ENCODE results near the gene KIF22. TPM values are rescaled to one million over a fixed set of nuclear protein-coding genes. Genes with fewer than 3 reads are reported as not detected.

KIF22 gene
- total and polyA plus RNA-seq, 9 of the 15 experiments (the other 6 are each of a cell fraction or from before 2014, with no cell fraction given) = 8.7 to 232 (median 131) TPM

DNA sequence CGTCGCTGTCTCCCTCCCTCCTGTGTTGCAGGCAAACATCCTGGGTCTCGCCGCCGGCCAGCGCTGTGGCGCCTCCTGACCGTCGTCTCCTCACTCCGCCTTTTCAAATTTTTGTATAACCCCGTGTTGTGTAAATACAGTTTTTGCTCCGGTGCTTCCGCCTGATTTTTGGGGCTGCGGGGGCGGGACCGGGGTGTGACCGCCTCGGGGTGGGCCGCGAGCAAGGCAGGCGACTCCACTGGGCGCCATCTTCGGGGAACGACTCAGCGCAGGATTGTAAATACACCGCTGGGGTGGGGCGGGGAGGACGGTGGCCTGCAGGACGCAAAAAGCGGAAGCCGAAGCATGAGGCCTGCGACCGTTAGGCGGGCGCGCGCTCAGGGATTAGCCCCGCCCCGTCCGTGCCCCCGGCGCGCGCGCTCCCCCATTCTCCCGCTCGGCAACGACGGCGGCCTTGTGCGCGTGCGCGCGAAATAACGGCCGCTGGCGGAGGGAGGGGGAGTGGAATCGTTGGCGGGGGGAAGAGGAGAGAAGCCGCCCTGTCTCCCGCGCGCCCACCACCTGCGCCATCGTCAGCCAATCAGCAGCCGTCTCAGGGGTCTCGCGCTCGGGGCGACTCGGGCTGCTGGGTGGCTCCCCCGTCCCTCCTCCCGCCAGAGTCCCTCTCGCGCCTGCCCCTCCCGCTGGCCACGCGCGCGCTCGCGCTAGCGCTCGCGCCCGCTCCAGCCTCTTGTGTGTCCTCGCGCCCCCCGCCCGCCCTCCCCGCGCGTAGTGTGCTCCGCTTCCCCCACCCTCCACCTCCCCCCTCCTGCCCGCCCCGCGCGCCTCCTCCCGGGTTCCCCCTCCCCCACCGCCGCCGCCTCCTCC, 14.9 kb downstream of the KIF22 start (continued):
- TF ChIP-seq, protein P1, sequence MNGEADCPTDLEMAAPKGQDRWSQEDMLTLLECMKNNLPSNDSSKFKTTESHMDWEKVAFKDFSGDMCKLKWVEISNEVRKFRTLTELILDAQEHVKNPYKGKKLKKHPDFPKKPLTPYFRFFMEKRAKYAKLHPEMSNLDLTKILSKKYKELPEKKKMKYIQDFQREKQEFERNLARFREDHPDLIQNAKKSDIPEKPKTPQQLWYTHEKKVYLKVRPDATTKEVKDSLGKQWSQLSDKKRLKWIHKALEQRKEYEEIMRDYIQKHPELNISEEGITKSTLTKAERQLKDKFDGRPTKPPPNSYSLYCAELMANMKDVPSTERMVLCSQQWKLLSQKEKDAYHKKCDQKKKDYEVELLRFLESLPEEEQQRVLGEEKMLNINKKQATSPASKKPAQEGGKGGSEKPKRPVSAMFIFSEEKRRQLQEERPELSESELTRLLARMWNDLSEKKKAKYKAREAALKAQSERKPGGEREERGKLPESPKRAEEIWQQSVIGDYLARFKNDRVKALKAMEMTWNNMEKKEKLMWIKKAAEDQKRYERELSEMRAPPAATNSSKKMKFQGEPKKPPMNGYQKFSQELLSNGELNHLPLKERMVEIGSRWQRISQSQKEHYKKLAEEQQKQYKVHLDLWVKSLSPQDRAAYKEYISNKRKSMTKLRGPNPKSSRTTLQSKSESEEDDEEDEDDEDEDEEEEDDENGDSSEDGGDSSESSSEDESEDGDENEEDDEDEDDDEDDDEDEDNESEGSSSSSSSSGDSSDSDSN (IDR thresholded peaks at IDR 0.05; ENCODE audit: borderline replicate concordance in 1 of 2, low read depth in 2 of 2, low read length in 2 of 2) = 0 out of 4 replicates have a peak, but pooled peaks of 1 of the 2 experiments have one; percentile 44
- no peak for TF ChIP-seq ZNF224 (CRISPR knock-in tag; IDR thresholded peaks at IDR 0.05)
- TF ChIP-seq, protein P2, sequence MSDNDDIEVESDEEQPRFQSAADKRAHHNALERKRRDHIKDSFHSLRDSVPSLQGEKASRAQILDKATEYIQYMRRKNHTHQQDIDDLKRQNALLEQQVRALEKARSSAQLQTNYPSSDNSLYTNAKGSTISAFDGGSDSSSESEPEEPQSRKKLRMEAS (CRISPR knock-in tag; IDR thresholded peaks at IDR 0.05) = peak; percentile 99
- TF ChIP-seq, protein P3, sequence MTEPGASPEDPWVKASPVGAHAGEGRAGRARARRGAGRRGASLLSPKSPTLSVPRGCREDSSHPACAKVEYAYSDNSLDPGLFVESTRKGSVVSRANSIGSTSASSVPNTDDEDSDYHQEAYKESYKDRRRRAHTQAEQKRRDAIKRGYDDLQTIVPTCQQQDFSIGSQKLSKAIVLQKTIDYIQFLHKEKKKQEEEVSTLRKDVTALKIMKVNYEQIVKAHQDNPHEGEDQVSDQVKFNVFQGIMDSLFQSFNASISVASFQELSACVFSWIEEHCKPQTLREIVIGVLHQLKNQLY (CRISPR knock-in tag; conservative IDR thresholded peaks at IDR 0.05) = no peak
- TF ChIP-seq, protein P4, sequence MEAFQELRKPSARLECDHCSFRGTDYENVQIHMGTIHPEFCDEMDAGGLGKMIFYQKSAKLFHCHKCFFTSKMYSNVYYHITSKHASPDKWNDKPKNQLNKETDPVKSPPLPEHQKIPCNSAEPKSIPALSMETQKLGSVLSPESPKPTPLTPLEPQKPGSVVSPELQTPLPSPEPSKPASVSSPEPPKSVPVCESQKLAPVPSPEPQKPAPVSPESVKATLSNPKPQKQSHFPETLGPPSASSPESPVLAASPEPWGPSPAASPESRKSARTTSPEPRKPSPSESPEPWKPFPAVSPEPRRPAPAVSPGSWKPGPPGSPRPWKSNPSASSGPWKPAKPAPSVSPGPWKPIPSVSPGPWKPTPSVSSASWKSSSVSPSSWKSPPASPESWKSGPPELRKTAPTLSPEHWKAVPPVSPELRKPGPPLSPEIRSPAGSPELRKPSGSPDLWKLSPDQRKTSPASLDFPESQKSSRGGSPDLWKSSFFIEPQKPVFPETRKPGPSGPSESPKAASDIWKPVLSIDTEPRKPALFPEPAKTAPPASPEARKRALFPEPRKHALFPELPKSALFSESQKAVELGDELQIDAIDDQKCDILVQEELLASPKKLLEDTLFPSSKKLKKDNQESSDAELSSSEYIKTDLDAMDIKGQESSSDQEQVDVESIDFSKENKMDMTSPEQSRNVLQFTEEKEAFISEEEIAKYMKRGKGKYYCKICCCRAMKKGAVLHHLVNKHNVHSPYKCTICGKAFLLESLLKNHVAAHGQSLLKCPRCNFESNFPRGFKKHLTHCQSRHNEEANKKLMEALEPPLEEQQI (IDR thresholded peaks at IDR 0.05) = no peak
- TF ChIP-seq, protein P5, sequence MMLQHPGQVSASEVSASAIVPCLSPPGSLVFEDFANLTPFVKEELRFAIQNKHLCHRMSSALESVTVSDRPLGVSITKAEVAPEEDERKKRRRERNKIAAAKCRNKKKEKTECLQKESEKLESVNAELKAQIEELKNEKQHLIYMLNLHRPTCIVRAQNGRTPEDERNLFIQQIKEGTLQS (IDR thresholded peaks at IDR 0.05) = peak; percentile 36; the same call in 1 of the 2 replicates
- TF ChIP-seq, protein P5 (CRISPR knock-in tag; conservative IDR thresholded peaks at IDR 0.05) = 0 out of 2 replicates have a peak, but pooled peaks have one; percentile 25
- TF ChIP-seq, protein P6, sequence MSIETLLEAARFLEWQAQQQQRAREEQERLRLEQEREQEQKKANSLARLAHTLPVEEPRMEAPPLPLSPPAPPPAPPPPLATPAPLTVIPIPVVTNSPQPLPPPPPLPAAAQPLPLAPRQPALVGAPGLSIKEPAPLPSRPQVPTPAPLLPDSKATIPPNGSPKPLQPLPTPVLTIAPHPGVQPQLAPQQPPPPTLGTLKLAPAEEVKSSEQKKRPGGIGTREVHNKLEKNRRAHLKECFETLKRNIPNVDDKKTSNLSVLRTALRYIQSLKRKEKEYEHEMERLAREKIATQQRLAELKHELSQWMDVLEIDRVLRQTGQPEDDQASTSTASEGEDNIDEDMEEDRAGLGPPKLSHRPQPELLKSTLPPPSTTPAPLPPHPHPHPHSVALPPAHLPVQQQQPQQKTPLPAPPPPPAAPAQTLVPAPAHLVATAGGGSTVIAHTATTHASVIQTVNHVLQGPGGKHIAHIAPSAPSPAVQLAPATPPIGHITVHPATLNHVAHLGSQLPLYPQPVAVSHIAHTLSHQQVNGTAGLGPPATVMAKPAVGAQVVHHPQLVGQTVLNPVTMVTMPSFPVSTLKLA (conservative IDR thresholded peaks at IDR 0.05) = peak; percentile 86 to 93
- no peak for TF ChIP-seq GABPB2 (CRISPR knock-in tag; conservative IDR thresholded peaks at IDR 0.05)
- TF ChIP-seq CXXC5 (CRISPR knock-in tag; IDR thresholded peaks at IDR 0.05) = peak; percentile 95
- TF ChIP-seq PHF21A (IDR thresholded peaks at IDR 0.05; ENCODE audit: borderline replicate concordance, low read depth) = 0 out of 2 replicates have a peak, but pooled peaks have one; percentile 34
- no peak for TF ChIP-seq HNRNPH1 (optimal IDR thresholded peaks at IDR 0.05; ENCODE audit: low read depth, low read length)
- TF ChIP-seq RBM22 (IDR thresholded peaks at IDR 0.05; ENCODE audit: low read depth, low read length, poor library complexity, severe bottlenecking) = peak; percentile 36
- TF ChIP-seq SAFB (IDR thresholded peaks at IDR 0.05; ENCODE audit: borderline replicate concordance, low read depth, low read length) = no peak
- no peak for TF ChIP-seq MIER1 (IDR thresholded peaks at IDR 0.05; ENCODE audit: low read depth)
- no peak for TF ChIP-seq SP2 (IDR thresholded peaks at IDR 0.05; ENCODE audit: extremely low read depth, low read depth, low read length, poor library complexity, severe bottlenecking)
- TF ChIP-seq COPS2 (conservative IDR thresholded peaks at IDR 0.05) = no peak

Data from K562 (cell line).